IMR-90 (cell line): ENCODE results near the gene COL5A2. TPM values are rescaled to one million over a fixed set of nuclear protein-coding genes. Genes with fewer than 3 reads are reported as not detected.

Experiments used
- ATAC-seq: fragments of 200-7000 bp; cut with Tn5 transposase; 2 replicates; pipeline ENCODE4 v1.9.1; 2020; ENCODE audit warnings: low read depth, mild to moderate bottlenecking, moderate library complexity
- BruUV-seq: library from RNA; stranded (reverse); fragments of 400-500 nt; replicated peaks from 2 replicates; lab custom pipeline; 2021; lab: Mats Ljungman, UMichigan
- CTCF ChIA-PET: fragments of 300-600 bp; formaldehyde crosslinking; extraction: SDS; loops from one replicate; lab custom pipeline; 2021; ENCODE audit warnings: antibody characterized with exemption; lab: Yijun Ruan, JAX
- POLR2A ChIA-PET: fragments of 300-600 bp; sonication (Branson Sonifier 250); formaldehyde crosslinking; loops from one replicate; lab custom pipeline; 2022; ENCODE audit warnings: antibody characterized with exemption; ENCODE audit not compliant: unreplicated experiment; lab: Charles Lee
- DNase-seq: peaks from one replicate; pipeline ENCODE4 v3.0.0; 2013
- H2AFZ ChIP-seq: replicated peaks from 2 replicates; pipeline ENCODE3; 2013; ENCODE audit warnings: low read length, mild to moderate bottlenecking; ENCODE audit not compliant: poor library complexity
- H2AK5ac ChIP-seq: 2 replicates; pipeline ENCODE4 v1.6.1; 2013; ENCODE audit warnings: low read depth, low read length, inconsistent platforms
- H2AK9ac ChIP-seq: replicated peaks from 2 replicates; pipeline ENCODE3; 2013; ENCODE audit warnings: mild to moderate bottlenecking, low read depth, low read length, moderate library complexity; ENCODE audit not compliant: poor library complexity
- H2BK120ac ChIP-seq: 2 replicates; pipeline ENCODE4 v1.6.1; 2013; ENCODE audit warnings: low read depth, low read length, inconsistent platforms
- H2BK15ac ChIP-seq: 3 replicates; pipeline ENCODE4 v1.6.1; 2013; ENCODE audit warnings: low read depth, low read length, inconsistent platforms
- H2BK20ac ChIP-seq: 2 replicates; pipeline ENCODE4 v1.6.1; 2013; ENCODE audit warnings: low read depth, mild to moderate bottlenecking, inconsistent platforms, low read length, moderate library complexity
- H2BK5ac ChIP-seq: 2 replicates; pipeline ENCODE4 v1.6.1; 2013; ENCODE audit warnings: mild to moderate bottlenecking, low read depth, low read length, inconsistent platforms; ENCODE audit not compliant: poor library complexity, severe bottlenecking
- H3K14ac ChIP-seq: replicated peaks from 2 replicates; pipeline ENCODE4 v1.6.1; 2013; ENCODE audit warnings: low read depth, low read length, inconsistent platforms
- H3K18ac ChIP-seq: 2 replicates; pipeline ENCODE4 v1.6.1; 2013; ENCODE audit warnings: low read depth, low read length, control low read depth
- H3K23ac ChIP-seq: 2 replicates; pipeline ENCODE4 v1.6.1; 2013; ENCODE audit warnings: low read depth, low read length, inconsistent platforms
- H3K27ac ChIP-seq: 2 replicates; pipeline ENCODE4 v1.5.1; 2013; ENCODE audit warnings: mild to moderate bottlenecking, control low read depth, low read length; ENCODE audit not compliant: insufficient read depth
- H3K27me3 ChIP-seq: 2 replicates; pipeline ENCODE4 v1.6.1; 2013; ENCODE audit warnings: low read length; ENCODE audit not compliant: control insufficient read depth, insufficient read depth
- H3K36me3 ChIP-seq: 2 replicates; pipeline ENCODE4 v1.6.1; 2013; ENCODE audit warnings: low read length, mixed read lengths; ENCODE audit not compliant: control insufficient read depth, insufficient read depth
- H3K4ac ChIP-seq: 2 replicates; pipeline ENCODE4 v1.6.1; 2013; ENCODE audit warnings: low read depth, low read length, inconsistent platforms
- H3K4me1 ChIP-seq: 2 replicates; pipeline ENCODE4 v1.6.1; 2013; ENCODE audit warnings: low read length, mixed read lengths; ENCODE audit not compliant: control insufficient read depth, insufficient read depth
- H3K4me2 ChIP-seq: 2 replicates; pipeline ENCODE4 v1.6.1; 2013; ENCODE audit warnings: low read depth, mild to moderate bottlenecking, control low read depth, low read length, moderate library complexity
- H3K4me3 ChIP-seq: 2 replicates; pipeline ENCODE4 v1.5.1; 2013; ENCODE audit warnings: low read depth, mild to moderate bottlenecking, control low read depth, low read length, moderate library complexity; ENCODE audit not compliant: insufficient read depth
- H3K56ac ChIP-seq: 2 replicates; pipeline ENCODE4 v1.6.1; 2013; ENCODE audit warnings: low read length, inconsistent platforms; ENCODE audit not compliant: insufficient read depth; ENCODE audit errors: extremely low read depth
- H3K79me1 ChIP-seq, 2 experiments: 2 replicates each; pipeline ENCODE4 v1.6.1; 2013; ENCODE audit warnings: low read length in 2 of 2, inconsistent platforms in 1 of 2, low read depth in 1 of 2
- H3K9ac ChIP-seq: 2 replicates; pipeline ENCODE4 v1.6.1; 2013; ENCODE audit warnings: low read depth, low read length, control low read depth
- H3K9me1 ChIP-seq: 2 replicates; pipeline ENCODE4 v1.6.1; 2013; ENCODE audit warnings: low read length, inconsistent platforms; ENCODE audit not compliant: insufficient read depth
- H3K9me3 ChIP-seq: 2 replicates; pipeline ENCODE4 v1.6.1; 2013; ENCODE audit warnings: low read length; ENCODE audit not compliant: control insufficient read depth, insufficient read depth
- H4K20me1 ChIP-seq: 2 replicates; pipeline ENCODE4 v1.6.1; 2013; ENCODE audit warnings: low read length, inconsistent platforms; ENCODE audit not compliant: insufficient read depth
- H4K5ac ChIP-seq: 2 replicates; pipeline ENCODE4 v1.6.1; 2013; ENCODE audit warnings: mild to moderate bottlenecking, low read depth, low read length, control low read depth
- H4K8ac ChIP-seq, 2 experiments: 2 replicates each; pipeline ENCODE4 v1.6.1; 2013; ENCODE audit warnings: low read depth in 2 of 2, low read length in 2 of 2, control low read depth in 1 of 2, inconsistent platforms in 1 of 2
- H4K91ac ChIP-seq: 2 replicates; pipeline ENCODE4 v1.6.1; 2013; ENCODE audit warnings: low read depth, low read length, inconsistent platforms; ENCODE audit not compliant: insufficient read depth
- BHLHE40 ChIP-seq: fragments of 150-350 bp; IDR thresholded peaks from 2 replicates; pipeline ENCODE4 v1.6.1; 2016; ENCODE audit warnings: mild to moderate bottlenecking, low read depth, low read length
- CEBPB ChIP-seq: IDR thresholded peaks from 2 replicates; pipeline ENCODE4 v1.6.1; 2012; ENCODE audit warnings: low read depth, low read length, improper control_type of control experiment
- CHD1 ChIP-seq: IDR thresholded peaks from 2 replicates; pipeline ENCODE4 v1.6.1; 2012; ENCODE audit warnings: low read depth, low read length, improper control_type of control experiment
- ELK1 ChIP-seq: fragments of 150-350 bp; IDR thresholded peaks from 2 replicates; pipeline ENCODE4 v1.6.1; 2016; ENCODE audit warnings: low read depth, mild to moderate bottlenecking, low read length, moderate library complexity, borderline replicate concordance
- FOS ChIP-seq: fragments of 150-350 bp; IDR thresholded peaks from 2 replicates; pipeline ENCODE4 v1.6.1; 2016; ENCODE audit warnings: low read depth, low read length
- MAZ ChIP-seq: IDR thresholded peaks from 2 replicates; pipeline ENCODE4 v1.6.1; 2012; ENCODE audit warnings: low read depth, mild to moderate bottlenecking, low read length, improper control_type of control experiment, moderate library complexity, borderline replicate concordance
- MXI1 ChIP-seq: IDR thresholded peaks from 2 replicates; pipeline ENCODE4 v1.6.1; 2012; ENCODE audit warnings: low read depth, mild to moderate bottlenecking, low read length, moderate library complexity, borderline replicate concordance
- POLR2A ChIP-seq: IDR thresholded peaks from 2 replicates; pipeline ENCODE4 v1.6.1; 2012; ENCODE audit warnings: mild to moderate bottlenecking, low read depth, low read length
- RCOR1 ChIP-seq: IDR thresholded peaks from 2 replicates; pipeline ENCODE4 v1.6.1; 2012; ENCODE audit warnings: mild to moderate bottlenecking, low read length, improper control_type of control experiment; ENCODE audit not compliant: insufficient replicate concordance
- SMC3 ChIP-seq: fragments of 150-350 bp; IDR thresholded peaks from 2 replicates; pipeline ENCODE4 v1.6.1; 2016; ENCODE audit warnings: low read depth, mild to moderate bottlenecking, antibody characterized with exemption, low read length, moderate library complexity
- WGBS, 2 experiments: methylation state at CpG; one replicate each; pipeline versions ENCODE4 v1.1.5 to v1.1.7; 2013; ENCODE audit warnings: missing lambda C conversion rate in 2 of 2; ENCODE audit not compliant: insufficient read length in 1 of 2; ENCODE audit errors: extremely low coverage in 2 of 2; 5-methylcytosine and 5-hydroxymethylcytosine counted together
- dilution Hi-C: fragments of 300-500 bp; cut with HindIII; formaldehyde crosslinking; loops from one replicate; pipeline ENCODE4 v1.14.3; 2018; ENCODE audit warnings: low sequenced_read_pairs; ENCODE audit not compliant: unreplicated experiment
- in situ Hi-C: fragments of 300-500 bp; cut with MboI; formaldehyde crosslinking; loops from 3 replicates; pipeline ENCODE4 v1.14.3; 2019; ENCODE audit warnings: low sequenced_read_pairs, inconsistent platforms, mixed read lengths
- intact Hi-C: fragments of 100-400 bp; cut with micrococcal nuclease; formaldehyde crosslinking; loops from 2 replicates; pipeline ENCODE4 v1.10.0; 2022
- polyA plus RNA-seq, 3 experiments: library from polyadenylated mRNA; depleted of rRNA; stranded (reverse); fragments of >200 nt; gene quantifications; 2 replicates each; pipeline ENCODE4 v1.2.3, GENCODE V29; 2012; ENCODE audit warnings: low replicate concordance in 1 of 3
- total RNA-seq: library from RNA; depleted of rRNA; stranded (reverse); fragments of >200 nt; gene quantifications from 2 replicates; pipeline ENCODE4 v1.2.3, GENCODE V29; 2012
- TF ChIP-seq, protein P1 (sequence below): conservative IDR thresholded peaks from 2 replicates; pipeline ENCODE4 v1.5.1; 2012; ENCODE audit warnings: mild to moderate bottlenecking, low read depth, low read length, improper control_type of control experiment
- TF ChIP-seq, protein P2 (sequence below): fragments of 150-350 bp; IDR thresholded peaks from 2 replicates; pipeline ENCODE4 v1.6.1; 2017; ENCODE audit warnings: mild to moderate bottlenecking, antibody characterized with exemption, low read length, low read depth

COL5A2 gene
- total and polyA plus RNA-seq, 2 of the 4 experiments (the other 2 are of a cell fraction): 181 to 257 TPM

GRCh38 chr2:189128970-189129369 lies 50.6 kb downstream of the COL5A2 start:
- no peak for DNase-seq
- Histone ChIP-seq H2BK15ac (no peak overlapping the region), H2BK20ac (peak overlapping the region; percentile 71; the same call in 1 of the 2 replicates), H3K9me3 (no peaks in the 10 kb centered on the region), H4K8ac (0 out of 4 replicates have a peak overlapping the region, but pooled peaks have one; percentile 59 to 60), H2AK9ac (no peak overlapping the region), H4K5ac (no peak overlapping the region), H3K9ac (no peak overlapping the region; the same call in 1 of the 2 replicates), H3K79me1 (peaks cover 0 to 46% of the 10 kb centered on the region in 2 experiments; a peak in 2 of 4 replicates), H3K4me3 (no peak overlapping the region), H3K4me2 (no peak overlapping the region; the same call in 1 of the 2 replicates), H3K23ac (peak overlapping the region; percentile 79; the same call in 1 of the 2 replicates), H2AFZ (no peak overlapping the region), H2AK5ac (no peak overlapping the region), H4K91ac (peak overlapping the region; percentile 27; the same call in 1 of the 2 replicates), H3K18ac (peak overlapping the region; percentile 27; the same call in 1 of the 2 replicates), H3K27me3 (no peaks in the 10 kb centered on the region), H4K20me1 (peaks cover 3% of the 10 kb centered on the region; the same call in 1 of the 2 replicates), H3K56ac (no peak overlapping the region; the same call in 1 of the 2 replicates), H3K4ac (peak overlapping the region; percentile 75; the same call in 1 of the 2 replicates), H2BK120ac (peak overlapping the region; percentile 70; the same call in 1 of the 2 replicates), H3K36me3 (peaks cover 11% of the 10 kb centered on the region), H3K9me1 (no peaks in the 10 kb centered on the region), H3K14ac (peak overlapping the region; percentile 86; the same call in 1 of the 2 replicates), H3K4me1 (peaks cover 11% of the 10 kb centered on the region), H3K27ac (no peak overlapping the region; the same call in 1 of the 2 replicates), H2BK5ac (peak overlapping the region; percentile 76)
- intact Hi-C loops (no loop called here), in situ Hi-C loops (no loop called here), dilution Hi-C loops (no loop called here)
- TF ChIP-seq FOS (no peak), POLR2A (no peak), MAZ (no peak), CEBPB (no peak), SMC3 (no peak), CHD1 (no peak), ELK1 (no peak), BHLHE40 (no peak), MXI1 (no peak), RCOR1 (no peak)
- TF ChIP-seq, protein P1, sequence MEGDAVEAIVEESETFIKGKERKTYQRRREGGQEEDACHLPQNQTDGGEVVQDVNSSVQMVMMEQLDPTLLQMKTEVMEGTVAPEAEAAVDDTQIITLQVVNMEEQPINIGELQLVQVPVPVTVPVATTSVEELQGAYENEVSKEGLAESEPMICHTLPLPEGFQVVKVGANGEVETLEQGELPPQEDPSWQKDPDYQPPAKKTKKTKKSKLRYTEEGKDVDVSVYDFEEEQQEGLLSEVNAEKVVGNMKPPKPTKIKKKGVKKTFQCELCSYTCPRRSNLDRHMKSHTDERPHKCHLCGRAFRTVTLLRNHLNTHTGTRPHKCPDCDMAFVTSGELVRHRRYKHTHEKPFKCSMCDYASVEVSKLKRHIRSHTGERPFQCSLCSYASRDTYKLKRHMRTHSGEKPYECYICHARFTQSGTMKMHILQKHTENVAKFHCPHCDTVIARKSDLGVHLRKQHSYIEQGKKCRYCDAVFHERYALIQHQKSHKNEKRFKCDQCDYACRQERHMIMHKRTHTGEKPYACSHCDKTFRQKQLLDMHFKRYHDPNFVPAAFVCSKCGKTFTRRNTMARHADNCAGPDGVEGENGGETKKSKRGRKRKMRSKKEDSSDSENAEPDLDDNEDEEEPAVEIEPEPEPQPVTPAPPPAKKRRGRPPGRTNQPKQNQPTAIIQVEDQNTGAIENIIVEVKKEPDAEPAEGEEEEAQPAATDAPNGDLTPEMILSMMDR: no peak
- TF ChIP-seq, protein P2, sequence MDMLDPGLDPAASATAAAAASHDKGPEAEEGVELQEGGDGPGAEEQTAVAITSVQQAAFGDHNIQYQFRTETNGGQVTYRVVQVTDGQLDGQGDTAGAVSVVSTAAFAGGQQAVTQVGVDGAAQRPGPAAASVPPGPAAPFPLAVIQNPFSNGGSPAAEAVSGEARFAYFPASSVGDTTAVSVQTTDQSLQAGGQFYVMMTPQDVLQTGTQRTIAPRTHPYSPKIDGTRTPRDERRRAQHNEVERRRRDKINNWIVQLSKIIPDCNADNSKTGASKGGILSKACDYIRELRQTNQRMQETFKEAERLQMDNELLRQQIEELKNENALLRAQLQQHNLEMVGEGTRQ: no peak
- CTCF ChIA-PET: interaction anchor here (0.7 kb wide), 1 partner anchor 19 kb away, joined by 3 read pairs; no protein-coding TSS in a partner anchor
- POLR2A ChIA-PET: interaction anchor here (0.6 kb wide), 1 partner anchor 184 kb away, joined by 4 read pairs; no protein-coding TSS in a partner anchor
- ATAC-seq: no peak
- WGBS, 2 experiments: no CpG with 5 or more reads among the region's 4 CpGs
- BruUV-seq: no TSS peak
